Kidney (tissue), 14 donors: ENCODE results near the gene PIK3R1. TPM values are rescaled to one million over a fixed set of nuclear protein-coding genes. Genes with fewer than 3 reads are reported as not detected.

Experiments
- DNase-seq, 5 donors: peaks; one replicate each; pipeline ENCODE4 v3.0.0-alpha.2; 2013 to 2020
- FAIRE-seq: peaks from 2 replicates; lab custom pipeline; 2012; peaks lifted over from hg19 to GRCh38; lab: Jason Lieb, UNC
- H3K27ac ChIP-seq, 2 donors: one replicate each; pipeline ENCODE4 v1.7.0; 2013; ENCODE audit warnings: low read depth in 2 of 2, low read length in 2 of 2, inconsistent platforms in 1 of 2
- H3K27me3 ChIP-seq: one replicate; pipeline ENCODE4 v1.7.1; 2013; ENCODE audit warnings: low read length, inconsistent platforms; ENCODE audit not compliant: control insufficient read depth, insufficient read depth
- H3K36me3 ChIP-seq, 3 donors: one replicate each; pipeline versions ENCODE4 v1.7.0 to v1.7.1; 2013; ENCODE audit warnings: low read length in 3 of 3, control low read depth in 1 of 3, inconsistent platforms in 1 of 3; ENCODE audit not compliant: insufficient read depth in 3 of 3, control insufficient read depth in 2 of 3
- H3K4me1 ChIP-seq, 3 donors: one replicate each; pipeline versions ENCODE4 v1.7.0 to v1.7.1; 2013; ENCODE audit warnings: low read length in 3 of 3, inconsistent platforms in 1 of 3, low read depth in 1 of 3; ENCODE audit not compliant: control insufficient read depth in 2 of 3, insufficient read depth in 2 of 3
- H3K4me3 ChIP-seq, 3 donors: one replicate each; pipeline versions ENCODE4 v1.7.0 to v1.8.1; 2013; ENCODE audit warnings: low read length in 3 of 3, control low read depth in 1 of 3, inconsistent platforms in 1 of 3
- H3K9ac ChIP-seq, 3 donors: one replicate each; pipeline versions ENCODE4 v1.7.0 to v1.7.1; 2013; ENCODE audit warnings: low read length in 3 of 3, control low read depth in 1 of 3, inconsistent platforms in 1 of 3
- H3K9me3 ChIP-seq, 3 donors: one replicate each; pipeline versions ENCODE4 v1.7.0 to v1.7.1; 2013; ENCODE audit warnings: low read length in 3 of 3, control low read depth in 1 of 3, inconsistent platforms in 1 of 3; ENCODE audit not compliant: control insufficient read depth in 2 of 3, insufficient read depth in 1 of 3
- CTCF ChIP-seq: IDR thresholded peaks from 3 replicates; pipeline ENCODE4 v1.5.1; 2012; ENCODE audit warnings: mild to moderate bottlenecking, moderate library complexity, borderline replicate concordance; ENCODE audit not compliant: insufficient read depth; ENCODE audit errors: extremely low read depth
- intact Hi-C: fragments of 100-400 bp; cut with DNase I; formaldehyde crosslinking; loops from one replicate; pipeline ENCODE4 v1.11.1; 2022
- polyA plus RNA-seq: library from polyadenylated mRNA; stranded (reverse); fragments of 350-450 nt; fragmentation: Illumina TruSeq; extraction: RNeasy Lipid Tissue Mini Kit (QIAGEN cat#74804); gene quantifications from one replicate; pipeline ENCODE4 v1.2.3, GENCODE V29; 2014; ENCODE audit warnings: low read depth, low replicate concordance; ENCODE audit not compliant: insufficient read depth
- total RNA-seq: library from RNA; stranded (reverse); fragmentation: NEBNext Ultra II Directional; extraction: Animal tissue kit (Norgen Biotek cat#: 25700); gene quantifications from one replicate; pipeline ENCODE4 v1.2.1, GENCODE V29; 2021
- donor health status: control.
- donor health status: control.
- donor health status: control.
- donor health status: control.
- donor health status: control.
- donor health status: DM: yes; HTN: yes; CAD: no.
- donor health status: Normal renal cell carcinoma (clear cell type).

The PIK3R1 gene
- total and polyA plus RNA-seq, 2 donors from 2014 or later, result 26.6 to 138 TPM

GRCh38 chr5:68345582-68345981, 130.0 kb downstream of the PIK3R1 start:
- Histone ChIP-seq H3K4me1 (no peaks in the 10 kb centered on the region), H3K4me3 (no peak overlapping the region), H3K27me3 (no peaks in the 10 kb centered on the region), H3K9ac (no peak overlapping the region), H3K36me3 (no peaks in the 10 kb centered on the region), H3K27ac (no peak overlapping the region), H3K9me3 (no peaks in the 10 kb centered on the region)
- DNase-seq, result no peak
- TF ChIP-seq CTCF, result no peak
- intact Hi-C loops, result no loop called here
- FAIRE-seq, result no peak

- H3K9ac ChIP-seq, result no peak overlapping the region
- DNase-seq (no peak), FAIRE-seq (no peak)
- H3K27me3 ChIP-seq, result no peaks in the 10 kb centered on the region
- no peak overlapping the region for H3K4me3 ChIP-seq
- no peaks in the 10 kb centered on the region for H3K36me3 ChIP-seq
- peaks cover 0 to 1% (median 0%) of the 10 kb centered on the region in 3 donors for H3K4me1 ChIP-seq
- no peak for TF ChIP-seq CTCF
- no peak overlapping the region for H3K27ac ChIP-seq
- no peaks in the 10 kb centered on the region for H3K9me3 ChIP-seq
- intact Hi-C loops, result no loop called here
Measured at GRCh38 chr5:68347536-68347935, 132.0 kb downstream of the PIK3R1 start.

GRCh38 chr5:68348447-68349222, 133.1 kb downstream of the PIK3R1 start:
- FAIRE-seq (no peak), DNase-seq (no peak)
- intact Hi-C loops, result no loop called here
- Histone ChIP-seq H3K9ac (no peak overlapping the region), H3K4me3 (no peak overlapping the region), H3K4me1 (peaks cover 0 to 4% (median 0%) of the 10 kb centered on the region in 3 donors), H3K27ac (no peak overlapping the region), H3K36me3 (no peaks in the 10 kb centered on the region), H3K9me3 (no peaks in the 10 kb centered on the region), H3K27me3 (no peaks in the 10 kb centered on the region)
- no peak for TF ChIP-seq CTCF
